Erythroblast (primary cell): ENCODE measurements around the gene CLCN3.
"Not testable (repeated sequence)": the region's sequence is repeated elsewhere in the genome, so short reads cannot be mapped to it uniquely, and the experiment has no call there.

Experiments
- DNase-seq, 2 experiments: peaks; one replicate each; lab custom pipeline; 2025; lab: John Stamatoyannopoulos, UW
- GATA1 ChIP-seq: IDR thresholded peaks from 2 replicates; pipeline ENCODE4 v1.6.1; 2011; ENCODE audit warnings: low read depth, mild to moderate bottlenecking, control low read depth, low read length, moderate library complexity
- POLR2A ChIP-seq: IDR thresholded peaks from 2 replicates; pipeline ENCODE4 v1.6.1; 2011; ENCODE audit warnings: mild to moderate bottlenecking, low read length

Gene CLCN3

GRCh38 chr4:169668069-169668721 is 47.8 kb downstream of the CLCN3 start:
- DNase-seq, result no peak
- TF ChIP-seq GATA1 (no peak), POLR2A (no peak)

GRCh38 chr4:169675825-169676224 is 55.4 kb downstream of the CLCN3 start:
- TF ChIP-seq POLR2A, result no peak
- TF ChIP-seq GATA1, result no peak
- DNase-seq, result no peak

- peak in 1 of 2 experiments; percentile 18 for DNase-seq
- TF ChIP-seq GATA1, result no peak
These were observed 56.9 kb downstream of the CLCN3 start for GRCh38 chr4:169677150-169677748.

GRCh38 chr4:169678486-169678885 is 58.1 kb downstream of the CLCN3 start:
- not testable (repeated sequence) for DNase-seq

- DNase-seq, result not testable (repeated sequence)
These were observed 58.7 kb downstream of the CLCN3 start for GRCh38 chr4:169678951-169679591.

- no peak for TF ChIP-seq POLR2A
- no peak for TF ChIP-seq GATA1
- DNase-seq, result no peak
These were observed 62.1 kb downstream of the CLCN3 start for GRCh38 chr4:169682372-169683047.

GRCh38 chr4:169689681-169690080 is 69.3 kb downstream of the CLCN3 start:
- no peak for TF ChIP-seq POLR2A
- no peak for TF ChIP-seq GATA1

GRCh38 chr4:169690787-169691186 is 70.4 kb downstream of the CLCN3 start:
- no peak for DNase-seq
- no peak for TF ChIP-seq GATA1

More at GRCh38 chr4:169689681-169690080, 69.3 kb downstream of the CLCN3 start:
- DNase-seq, result no peak

GRCh38 chr4:169698331-169698730 is 78.0 kb downstream of the CLCN3 start:
- no peak for DNase-seq
- TF ChIP-seq GATA1 (no peak), POLR2A (no peak)

- DNase-seq, result no peak
- no peak for TF ChIP-seq POLR2A
- no peak for TF ChIP-seq GATA1
These were observed 87.7 kb downstream of the CLCN3 start for GRCh38 chr4:169707958-169708643.

- TF ChIP-seq POLR2A (no peak), GATA1 (no peak)
- DNase-seq, result no peak
These were observed 95.4 kb downstream of the CLCN3 start for GRCh38 chr4:169715826-169716225.

- TF ChIP-seq POLR2A (no peak), GATA1 (no peak)
- DNase-seq, result no peak
These were observed 96.3 kb downstream of the CLCN3 start for GRCh38 chr4:169716677-169717076.

- TF ChIP-seq POLR2A (no peak), GATA1 (no peak)
These were observed 100.2 kb downstream of the CLCN3 start for GRCh38 chr4:169720529-169720928.

More at GRCh38 chr4:169720529-169720928, 100.2 kb downstream of the CLCN3 start:
- DNase-seq, result no peak
